Lower leg skin (tissue), 3 donors: Measurements from ENCODE around the gene PALLD.
"Not testable (repeated sequence)": the region's sequence is repeated elsewhere in the genome, so short reads cannot be mapped to it uniquely, and the experiment has no call there.

ENCODE experiments used
- POLR2A ChIP-seq, 2 donors: fragments of 450-650 bp; IDR thresholded peaks; one replicate each; pipeline ENCODE4 v1.6.1; 2016 to 2017; ENCODE audit warnings: antibody characterized with exemption in 2 of 2, mild to moderate bottlenecking in 1 of 2, moderate library complexity in 1 of 2
- TF ChIP-seq, protein P1 (sequence below), 3 donors: fragments of 450-650 bp; IDR thresholded peaks; one replicate each; pipeline ENCODE4 v1.5.1; 2016; ENCODE audit warnings: antibody characterized with exemption in 3 of 3, mild to moderate bottlenecking in 3 of 3, moderate library complexity in 2 of 3

DNA sequence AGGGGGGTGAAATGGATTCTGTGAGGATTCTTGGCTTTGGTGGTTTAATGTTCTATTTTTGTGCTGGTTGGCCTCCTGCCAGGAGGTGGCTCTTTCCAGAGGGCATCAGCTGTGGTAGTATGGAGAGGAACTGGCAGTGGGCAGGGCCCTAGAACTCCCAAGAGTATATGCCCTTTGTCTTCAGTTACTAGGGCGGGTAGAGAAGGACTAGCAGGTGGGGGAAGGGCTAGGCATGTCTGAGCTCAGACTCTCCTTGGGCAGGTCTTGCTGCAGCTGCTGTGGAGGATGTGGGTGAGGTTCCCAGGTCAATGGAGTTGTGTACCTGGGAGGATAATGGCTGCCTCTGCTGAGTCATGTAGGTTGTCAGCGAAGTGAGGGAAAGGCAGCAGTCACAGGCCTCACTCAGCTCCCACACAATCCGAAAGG lies 456.0 kb downstream of the PALLD start:
- TF ChIP-seq, protein P1, sequence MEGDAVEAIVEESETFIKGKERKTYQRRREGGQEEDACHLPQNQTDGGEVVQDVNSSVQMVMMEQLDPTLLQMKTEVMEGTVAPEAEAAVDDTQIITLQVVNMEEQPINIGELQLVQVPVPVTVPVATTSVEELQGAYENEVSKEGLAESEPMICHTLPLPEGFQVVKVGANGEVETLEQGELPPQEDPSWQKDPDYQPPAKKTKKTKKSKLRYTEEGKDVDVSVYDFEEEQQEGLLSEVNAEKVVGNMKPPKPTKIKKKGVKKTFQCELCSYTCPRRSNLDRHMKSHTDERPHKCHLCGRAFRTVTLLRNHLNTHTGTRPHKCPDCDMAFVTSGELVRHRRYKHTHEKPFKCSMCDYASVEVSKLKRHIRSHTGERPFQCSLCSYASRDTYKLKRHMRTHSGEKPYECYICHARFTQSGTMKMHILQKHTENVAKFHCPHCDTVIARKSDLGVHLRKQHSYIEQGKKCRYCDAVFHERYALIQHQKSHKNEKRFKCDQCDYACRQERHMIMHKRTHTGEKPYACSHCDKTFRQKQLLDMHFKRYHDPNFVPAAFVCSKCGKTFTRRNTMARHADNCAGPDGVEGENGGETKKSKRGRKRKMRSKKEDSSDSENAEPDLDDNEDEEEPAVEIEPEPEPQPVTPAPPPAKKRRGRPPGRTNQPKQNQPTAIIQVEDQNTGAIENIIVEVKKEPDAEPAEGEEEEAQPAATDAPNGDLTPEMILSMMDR (IDR thresholded peaks at IDR 0.05) = not testable (repeated sequence)
- not testable (repeated sequence) for TF ChIP-seq POLR2A (IDR thresholded peaks at IDR 0.05)
